ENCODE data around the gene CCDC177.

- TF ChIP-seq EP300 (IDR thresholded peaks at IDR 0.05): no peak
- no peak for TF ChIP-seq CTCF (IDR thresholded peaks at IDR 0.05)
- TF ChIP-seq REST (IDR thresholded peaks at IDR 0.05): no peak
- TF ChIP-seq POLR2A (IDR thresholded peaks at IDR 0.05; ENCODE audit: low read length): no peak
- TF ChIP-seq MYC (IDR thresholded peaks at IDR 0.05; ENCODE audit: borderline replicate concordance, low read length): no peak
- TF ChIP-seq ZFP36 (IDR thresholded peaks at IDR 0.05; ENCODE audit: borderline replicate concordance, partially characterized antibody): no peak
- TF ChIP-seq RFX5 (IDR thresholded peaks at IDR 0.05): no peak
- TF ChIP-seq E2F6 (IDR thresholded peaks at IDR 0.05; ENCODE audit: borderline replicate concordance, low read depth): no peak
- no peak for TF ChIP-seq RNF2 (IDR thresholded peaks at IDR 0.05; ENCODE audit: borderline replicate concordance, low read depth)
- TF ChIP-seq CHD2 (IDR thresholded peaks at IDR 0.05; ENCODE audit: low read length, partially characterized antibody): no peak
- no peak for TF ChIP-seq PHF8 (IDR thresholded peaks at IDR 0.05; ENCODE audit: borderline replicate concordance, low read depth)
- TF ChIP-seq MAZ (IDR thresholded peaks at IDR 0.05; ENCODE audit: borderline replicate concordance, low read depth, low read length): no peak
Measured at GRCh38 chr14:69532561-69533340, 41.9 kb downstream of the CCDC177 start.
